ENCODE measurements around the gene TMEM229B. TPM values are rescaled to one million over a fixed set of nuclear protein-coding genes. Genes with fewer than 3 reads are reported as not detected.

TMEM229B gene
- total RNA-seq, 1 donor from 2014 or later: 1.7 TPM

DNA sequence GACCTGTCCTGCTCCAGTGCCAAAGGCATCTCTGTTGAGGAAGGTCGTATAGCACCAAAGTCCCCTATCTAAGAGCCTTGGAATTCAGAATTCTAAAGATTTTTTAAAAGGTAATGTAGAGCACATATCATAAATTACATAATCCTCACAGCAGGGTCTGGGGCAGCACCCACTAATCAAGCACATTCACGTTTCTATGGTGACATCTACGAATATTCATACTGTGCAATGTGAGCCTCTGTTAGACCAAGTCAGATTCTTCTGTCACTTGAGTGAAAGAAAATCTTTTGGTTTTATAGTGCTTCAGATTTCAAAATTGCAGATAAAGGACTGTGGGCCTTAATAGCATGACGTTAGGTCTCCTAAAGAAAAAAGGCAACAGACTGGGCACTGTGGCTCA, 13.1 kb upstream of the TMEM229B start:
- no peak overlapping the region for H3K27ac Mint-ChIP-seq (ENCODE audit: unreplicated experiment)
- TF ChIP-seq, protein P1, sequence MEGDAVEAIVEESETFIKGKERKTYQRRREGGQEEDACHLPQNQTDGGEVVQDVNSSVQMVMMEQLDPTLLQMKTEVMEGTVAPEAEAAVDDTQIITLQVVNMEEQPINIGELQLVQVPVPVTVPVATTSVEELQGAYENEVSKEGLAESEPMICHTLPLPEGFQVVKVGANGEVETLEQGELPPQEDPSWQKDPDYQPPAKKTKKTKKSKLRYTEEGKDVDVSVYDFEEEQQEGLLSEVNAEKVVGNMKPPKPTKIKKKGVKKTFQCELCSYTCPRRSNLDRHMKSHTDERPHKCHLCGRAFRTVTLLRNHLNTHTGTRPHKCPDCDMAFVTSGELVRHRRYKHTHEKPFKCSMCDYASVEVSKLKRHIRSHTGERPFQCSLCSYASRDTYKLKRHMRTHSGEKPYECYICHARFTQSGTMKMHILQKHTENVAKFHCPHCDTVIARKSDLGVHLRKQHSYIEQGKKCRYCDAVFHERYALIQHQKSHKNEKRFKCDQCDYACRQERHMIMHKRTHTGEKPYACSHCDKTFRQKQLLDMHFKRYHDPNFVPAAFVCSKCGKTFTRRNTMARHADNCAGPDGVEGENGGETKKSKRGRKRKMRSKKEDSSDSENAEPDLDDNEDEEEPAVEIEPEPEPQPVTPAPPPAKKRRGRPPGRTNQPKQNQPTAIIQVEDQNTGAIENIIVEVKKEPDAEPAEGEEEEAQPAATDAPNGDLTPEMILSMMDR (IDR thresholded peaks at IDR 0.05): no peak
- no peaks in the 10 kb centered on the region for H3K4me1 Mint-ChIP-seq (ENCODE audit: low read depth)
- H3K9me3 Mint-ChIP-seq (ENCODE audit: low read depth): no peaks in the 10 kb centered on the region
- no peaks in the 10 kb centered on the region for H3K36me3 Mint-ChIP-seq (ENCODE audit: low read depth)
- DNase-seq (ENCODE audit: low spot score): no peak
- H3K27me3 Mint-ChIP-seq (ENCODE audit: low read depth): peaks cover 5% of the 10 kb centered on the region
- no peak overlapping the region for H3K4me3 Mint-ChIP-seq (ENCODE audit: unreplicated experiment)

DNA sequence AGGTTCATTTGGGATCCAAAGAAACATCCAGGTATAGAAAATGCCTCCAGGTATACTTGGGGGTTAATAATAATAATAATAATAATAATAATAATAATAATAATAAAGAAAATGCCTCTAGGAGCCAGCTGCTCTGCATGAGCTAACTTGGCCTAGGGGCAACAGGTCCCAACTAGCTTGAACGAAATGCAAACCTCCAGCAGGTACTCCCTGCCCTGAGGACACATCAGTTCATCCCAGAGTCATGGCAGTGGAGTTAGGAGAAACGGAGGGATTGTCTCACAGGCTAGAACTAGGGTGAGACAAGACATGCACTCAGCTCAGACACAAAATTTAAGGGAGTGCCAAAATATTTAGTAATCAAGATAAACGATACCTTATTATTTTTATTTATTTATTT, 12.5 kb upstream of the TMEM229B start:
- H3K4me1 Mint-ChIP-seq (ENCODE audit: low read depth): no peaks in the 10 kb centered on the region
- H3K4me3 Mint-ChIP-seq (ENCODE audit: unreplicated experiment): no peak overlapping the region
- TF ChIP-seq, protein P1 (IDR thresholded peaks at IDR 0.05): no peak
- no peak for DNase-seq (ENCODE audit: low spot score)
- peaks cover 5% of the 10 kb centered on the region for H3K27me3 Mint-ChIP-seq (ENCODE audit: low read depth)
- H3K27ac Mint-ChIP-seq (ENCODE audit: unreplicated experiment): no peak overlapping the region
- no peaks in the 10 kb centered on the region for H3K36me3 Mint-ChIP-seq (ENCODE audit: low read depth)
- no peaks in the 10 kb centered on the region for H3K9me3 Mint-ChIP-seq (ENCODE audit: low read depth)

DNA sequence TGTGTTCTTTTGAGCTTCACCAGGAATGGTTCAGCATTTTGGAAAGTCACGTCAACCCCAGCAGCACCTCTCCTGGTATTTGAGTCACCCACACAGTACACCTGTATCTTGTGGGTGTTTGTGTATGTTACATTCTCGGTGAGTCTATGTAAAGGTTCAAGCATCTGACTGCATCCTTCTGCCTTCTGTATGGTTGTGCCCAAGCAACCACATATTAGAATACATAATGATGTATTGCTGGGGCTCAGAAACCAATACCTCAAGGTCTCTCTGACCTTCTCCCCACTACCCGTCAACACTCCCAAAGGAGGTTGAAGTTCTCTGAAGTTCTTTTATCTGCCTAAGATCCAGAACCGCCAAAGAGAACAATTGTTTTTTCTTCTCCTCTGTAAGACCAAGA, 9.2 kb upstream of the TMEM229B start:
- Mint-ChIP-seq H3K4me1 (ENCODE audit: low read depth) (no peaks in the 10 kb centered on the region), H3K9me3 (ENCODE audit: low read depth) (peaks cover 9% of the 10 kb centered on the region), H3K27me3 (ENCODE audit: low read depth) (no peaks in the 10 kb centered on the region), H3K36me3 (ENCODE audit: low read depth) (peaks cover 6% of the 10 kb centered on the region), H3K4me3 (ENCODE audit: unreplicated experiment) (no peak overlapping the region), H3K27ac (ENCODE audit: unreplicated experiment) (no peak overlapping the region)
- TF ChIP-seq, protein P1 (IDR thresholded peaks at IDR 0.05): no peak
- DNase-seq (ENCODE audit: low spot score): no peak

DNA sequence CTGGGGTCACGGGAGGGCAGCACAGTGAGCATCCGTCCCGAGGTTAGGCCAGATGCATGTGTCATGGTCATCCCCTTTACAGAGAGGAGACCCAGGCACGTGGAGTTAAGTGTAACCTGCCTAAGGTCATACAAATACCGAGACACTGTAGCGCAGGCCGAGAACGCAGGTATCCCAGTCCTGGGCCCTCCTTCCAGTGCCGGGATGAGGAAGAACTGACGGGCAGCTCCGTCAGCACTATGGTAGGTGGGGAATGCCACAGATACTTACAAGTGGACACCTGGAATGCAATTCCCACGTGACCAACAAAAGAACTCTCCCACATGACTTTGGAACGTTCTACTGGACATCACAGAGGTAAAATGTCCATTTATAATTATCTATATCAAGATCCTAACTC, 8.7 kb upstream of the TMEM229B start:
- TF ChIP-seq, protein P1 (IDR thresholded peaks at IDR 0.05): no peak
- DNase-seq (ENCODE audit: low spot score): peak; percentile 59
- Mint-ChIP-seq H3K4me3 (ENCODE audit: unreplicated experiment) (no peak overlapping the region), H3K4me1 (ENCODE audit: low read depth) (no peaks in the 10 kb centered on the region), H3K36me3 (ENCODE audit: low read depth) (peaks cover 6% of the 10 kb centered on the region), H3K27me3 (ENCODE audit: low read depth) (no peaks in the 10 kb centered on the region), H3K9me3 (ENCODE audit: low read depth) (peaks cover 11% of the 10 kb centered on the region), H3K27ac (ENCODE audit: unreplicated experiment) (no peak overlapping the region)

DNA sequence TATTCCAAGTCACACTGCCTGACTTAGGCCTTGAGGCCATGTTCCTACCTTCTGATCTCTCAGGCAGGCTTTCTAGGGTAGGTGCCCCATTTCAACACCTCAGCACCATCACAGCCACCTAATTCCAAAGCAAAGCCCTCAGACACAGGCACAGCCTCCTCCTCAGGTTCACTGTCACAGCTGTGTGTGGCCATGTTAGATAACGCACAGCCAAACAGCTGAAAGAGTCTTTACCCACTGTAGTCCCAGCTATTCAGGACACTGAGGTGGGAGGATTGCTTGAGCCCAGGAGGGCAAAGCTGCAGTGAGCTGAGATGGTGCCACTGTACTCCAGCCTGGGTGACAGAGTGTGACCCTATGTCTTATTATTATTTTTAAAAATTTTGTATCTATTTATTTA, 7.3 kb upstream of the TMEM229B start:
- Mint-ChIP-seq H3K9me3 (ENCODE audit: low read depth) (peaks cover 11% of the 10 kb centered on the region), H3K4me3 (ENCODE audit: unreplicated experiment) (no peak overlapping the region), H3K4me1 (ENCODE audit: low read depth) (no peaks in the 10 kb centered on the region), H3K27me3 (ENCODE audit: low read depth) (peaks cover 3% of the 10 kb centered on the region), H3K27ac (ENCODE audit: unreplicated experiment) (no peak overlapping the region), H3K36me3 (ENCODE audit: low read depth) (peaks cover 6% of the 10 kb centered on the region)
- TF ChIP-seq, protein P1 (IDR thresholded peaks at IDR 0.05): no peak
- peak; percentile 9 for DNase-seq (ENCODE audit: low spot score)
